OCI-LY3 (cell line): Measurements from ENCODE around the gene TRIM29.

Experiments
- EZH2phosphoT487 ChIP-seq: fragments of 200-600 bp; shearing (Covaris generic); IDR thresholded peaks from 2 replicates; pipeline ENCODE4 v1.6.1; 2018; ENCODE audit warnings: antibody characterized with exemption, mixed run types, low read depth
- TF ChIP-seq, protein P1 (sequence below): fragments of 200-600, 300-600 bp; sonication (generic); IDR thresholded peaks from 2 replicates; pipeline ENCODE4 v1.5.1; 2014; ENCODE audit warnings: antibody characterized with exemption, low read length, low read depth

DNA sequence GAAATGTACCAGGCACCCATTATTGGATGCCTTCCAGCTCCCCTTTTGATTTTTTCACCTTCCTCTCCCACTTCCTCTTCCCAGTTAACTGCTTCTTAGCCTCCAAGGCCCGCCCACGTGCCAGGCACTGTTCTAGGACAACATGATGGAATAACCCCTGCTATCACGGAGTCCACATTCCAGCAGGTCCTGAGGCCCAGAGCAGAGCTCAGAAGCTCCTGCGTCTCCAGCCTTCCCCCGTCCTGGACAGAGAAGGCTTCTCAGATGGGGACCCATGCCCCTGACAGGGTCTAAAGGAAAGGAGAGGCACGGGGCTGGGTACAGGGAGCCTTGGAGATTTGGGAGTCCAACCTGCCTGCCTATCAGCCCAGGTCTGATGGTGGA, 29.1 kb downstream of the TRIM29 start:
- TF ChIP-seq, protein P1, sequence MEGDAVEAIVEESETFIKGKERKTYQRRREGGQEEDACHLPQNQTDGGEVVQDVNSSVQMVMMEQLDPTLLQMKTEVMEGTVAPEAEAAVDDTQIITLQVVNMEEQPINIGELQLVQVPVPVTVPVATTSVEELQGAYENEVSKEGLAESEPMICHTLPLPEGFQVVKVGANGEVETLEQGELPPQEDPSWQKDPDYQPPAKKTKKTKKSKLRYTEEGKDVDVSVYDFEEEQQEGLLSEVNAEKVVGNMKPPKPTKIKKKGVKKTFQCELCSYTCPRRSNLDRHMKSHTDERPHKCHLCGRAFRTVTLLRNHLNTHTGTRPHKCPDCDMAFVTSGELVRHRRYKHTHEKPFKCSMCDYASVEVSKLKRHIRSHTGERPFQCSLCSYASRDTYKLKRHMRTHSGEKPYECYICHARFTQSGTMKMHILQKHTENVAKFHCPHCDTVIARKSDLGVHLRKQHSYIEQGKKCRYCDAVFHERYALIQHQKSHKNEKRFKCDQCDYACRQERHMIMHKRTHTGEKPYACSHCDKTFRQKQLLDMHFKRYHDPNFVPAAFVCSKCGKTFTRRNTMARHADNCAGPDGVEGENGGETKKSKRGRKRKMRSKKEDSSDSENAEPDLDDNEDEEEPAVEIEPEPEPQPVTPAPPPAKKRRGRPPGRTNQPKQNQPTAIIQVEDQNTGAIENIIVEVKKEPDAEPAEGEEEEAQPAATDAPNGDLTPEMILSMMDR: no peak
- TF ChIP-seq EZH2phosphoT487: no peak
